ENCODE measurements around the gene GLS2. TPM values are rescaled to one million over a fixed set of nuclear protein-coding genes. Genes with fewer than 3 reads are reported as not detected.
"Not testable (repeated sequence)": the region's sequence is repeated elsewhere in the genome, so short reads cannot be mapped to it uniquely, and the experiment has no call there.

GLS2 gene
- total and polyA plus RNA-seq, 2 experiments from 2014 or later = 1.2 to 1.4 TPM

DNA sequence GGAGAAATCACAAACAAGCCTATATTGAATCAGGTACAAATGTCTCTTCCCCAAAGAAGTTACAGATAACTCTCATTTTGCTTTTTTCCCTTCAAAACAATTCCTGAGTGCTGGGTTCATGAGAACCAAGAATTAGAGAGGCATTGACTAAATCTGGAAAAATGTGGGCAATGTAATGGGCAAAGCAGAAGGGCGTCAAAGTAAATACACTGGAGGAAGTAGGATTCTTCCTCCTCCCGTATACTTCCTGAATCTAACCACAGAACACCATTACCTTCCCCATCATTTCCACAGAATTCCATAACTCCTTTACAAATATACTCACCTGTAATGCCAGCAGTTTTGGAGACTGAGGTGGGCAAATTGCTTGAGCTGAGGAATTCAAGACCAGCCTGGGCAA lies 30.6 kb upstream of the GLS2 start:
- no peaks in the 10 kb centered on the region for H3K36me3 ChIP-seq
- H3K9me3 ChIP-seq (ENCODE audit: low read depth) = no peaks in the 10 kb centered on the region
- no peak overlapping the region for H3K27ac ChIP-seq
- H3K4me3 ChIP-seq = no peak overlapping the region
- DNase-seq (ENCODE audit: low read depth in 1 of 2, low spot score in 1 of 2) = peak in 1 of 2 donors; percentile 7
- H3K4me1 ChIP-seq (ENCODE audit: low read depth) = peaks cover 9% of the 10 kb centered on the region
- no peaks in the 10 kb centered on the region for H3K27me3 ChIP-seq
- TF ChIP-seq, protein P1, sequence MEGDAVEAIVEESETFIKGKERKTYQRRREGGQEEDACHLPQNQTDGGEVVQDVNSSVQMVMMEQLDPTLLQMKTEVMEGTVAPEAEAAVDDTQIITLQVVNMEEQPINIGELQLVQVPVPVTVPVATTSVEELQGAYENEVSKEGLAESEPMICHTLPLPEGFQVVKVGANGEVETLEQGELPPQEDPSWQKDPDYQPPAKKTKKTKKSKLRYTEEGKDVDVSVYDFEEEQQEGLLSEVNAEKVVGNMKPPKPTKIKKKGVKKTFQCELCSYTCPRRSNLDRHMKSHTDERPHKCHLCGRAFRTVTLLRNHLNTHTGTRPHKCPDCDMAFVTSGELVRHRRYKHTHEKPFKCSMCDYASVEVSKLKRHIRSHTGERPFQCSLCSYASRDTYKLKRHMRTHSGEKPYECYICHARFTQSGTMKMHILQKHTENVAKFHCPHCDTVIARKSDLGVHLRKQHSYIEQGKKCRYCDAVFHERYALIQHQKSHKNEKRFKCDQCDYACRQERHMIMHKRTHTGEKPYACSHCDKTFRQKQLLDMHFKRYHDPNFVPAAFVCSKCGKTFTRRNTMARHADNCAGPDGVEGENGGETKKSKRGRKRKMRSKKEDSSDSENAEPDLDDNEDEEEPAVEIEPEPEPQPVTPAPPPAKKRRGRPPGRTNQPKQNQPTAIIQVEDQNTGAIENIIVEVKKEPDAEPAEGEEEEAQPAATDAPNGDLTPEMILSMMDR (IDR thresholded peaks at IDR 0.05; ENCODE audit: low read depth, low read length) = no peak

DNA sequence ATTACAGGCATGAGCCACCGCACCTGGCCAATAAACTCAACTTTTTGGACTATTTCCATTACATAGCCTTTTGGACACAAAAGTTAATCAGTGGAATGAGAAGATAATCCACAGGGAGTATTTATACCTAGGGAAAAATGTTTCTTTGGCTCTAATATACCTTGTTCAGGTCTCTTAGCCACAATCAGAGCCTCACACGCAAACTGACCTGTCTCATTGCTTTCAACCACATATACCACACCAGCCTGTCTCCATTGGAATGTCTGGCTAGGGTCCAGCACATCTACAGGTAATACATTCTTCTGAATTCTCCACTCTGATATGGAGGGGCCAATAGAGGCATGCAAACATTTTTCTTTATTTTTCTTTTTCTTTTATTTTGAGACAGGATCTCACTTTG lies 29.9 kb upstream of the GLS2 start:
- Histone ChIP-seq H3K27ac (no peak overlapping the region), H3K27me3 (no peaks in the 10 kb centered on the region), H3K36me3 (no peaks in the 10 kb centered on the region), H3K4me3 (no peak overlapping the region), H3K9me3 (ENCODE audit: low read depth) (no peaks in the 10 kb centered on the region), H3K4me1 (ENCODE audit: low read depth) (peaks cover 2% of the 10 kb centered on the region)
- no peak for DNase-seq (ENCODE audit: low read depth in 1 of 2, low spot score in 1 of 2)
- TF ChIP-seq, protein P1 (IDR thresholded peaks at IDR 0.05; ENCODE audit: low read depth, low read length) = no peak

DNA sequence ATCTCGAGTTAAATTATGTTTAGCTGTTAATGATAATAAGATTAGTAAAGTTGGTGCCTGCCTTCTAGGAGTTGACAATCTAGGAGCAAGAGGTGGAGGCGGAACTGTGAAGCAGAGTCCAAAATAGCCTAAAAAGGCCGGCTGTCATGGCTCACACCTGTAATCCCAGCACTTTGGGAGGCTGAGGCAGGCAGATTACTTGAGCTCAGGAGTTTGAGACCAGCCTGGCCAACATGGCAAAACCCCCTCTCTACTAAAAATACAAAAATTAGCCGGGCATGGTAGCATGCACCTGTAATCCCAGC lies 26.0 kb upstream of the GLS2 start:
- H3K36me3 ChIP-seq; H3K27ac ChIP-seq; H3K4me1 ChIP-seq (ENCODE audit: low read depth); DNase-seq (ENCODE audit: low read depth in 1 of 2, low spot score in 1 of 2); H3K4me3 ChIP-seq; H3K9me3 ChIP-seq (ENCODE audit: low read depth); H3K27me3 ChIP-seq: not testable (repeated sequence)

DNA sequence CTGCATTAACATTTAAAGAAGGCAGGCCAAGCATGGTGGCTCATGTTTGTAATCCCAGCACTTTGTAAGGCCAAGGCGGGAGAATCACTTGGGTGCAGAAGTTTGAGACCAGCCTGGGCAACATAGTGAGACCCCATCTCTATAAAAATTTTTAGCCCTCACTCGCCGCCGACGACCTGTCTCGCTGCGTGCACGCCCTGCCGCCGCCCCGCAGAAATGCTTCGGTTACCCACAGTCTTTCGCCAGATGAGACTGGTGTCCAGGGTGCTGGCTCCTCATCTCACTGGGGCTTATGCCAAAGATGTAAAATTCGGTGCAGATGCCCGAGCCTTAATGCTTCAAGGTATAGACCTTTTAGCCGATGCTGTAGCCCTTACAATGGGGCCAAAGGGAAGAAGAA lies 22.8 kb upstream of the GLS2 start:
- Histone ChIP-seq H3K4me3 (no peak overlapping the region), H3K36me3 (no peaks in the 10 kb centered on the region), H3K27ac (no peak overlapping the region), H3K27me3 (no peaks in the 10 kb centered on the region), H3K4me1 (ENCODE audit: low read depth) (no peaks in the 10 kb centered on the region), H3K9me3 (ENCODE audit: low read depth) (no peaks in the 10 kb centered on the region)
- no peak for DNase-seq (ENCODE audit: low read depth in 1 of 2, low spot score in 1 of 2)
- TF ChIP-seq, protein P1 (IDR thresholded peaks at IDR 0.05; ENCODE audit: low read depth, low read length) = no peak

DNA sequence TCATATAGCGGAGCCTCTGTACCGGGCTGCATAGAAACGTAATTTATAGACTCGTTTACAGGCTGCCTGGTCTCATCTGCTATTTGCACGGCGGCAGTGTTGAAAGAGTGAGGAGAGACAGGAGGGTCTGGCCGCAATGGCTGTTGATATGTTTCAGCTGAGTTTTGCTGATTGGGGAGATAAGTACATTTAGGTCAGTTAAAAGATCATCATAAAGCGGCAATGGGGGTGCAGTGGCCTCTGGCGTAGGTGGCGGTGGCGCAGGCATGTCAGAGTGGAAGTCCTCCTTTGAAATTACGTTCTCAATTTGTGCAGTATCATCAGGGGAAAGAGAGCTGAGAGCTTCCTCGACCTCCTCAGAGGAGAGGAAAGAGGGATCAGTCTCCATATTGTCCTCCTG lies 11.9 kb upstream of the GLS2 start:
- H3K9me3 ChIP-seq (ENCODE audit: low read depth); DNase-seq (ENCODE audit: low read depth in 1 of 2, low spot score in 1 of 2); H3K27me3 ChIP-seq; H3K36me3 ChIP-seq; H3K4me3 ChIP-seq; H3K4me1 ChIP-seq (ENCODE audit: low read depth); H3K27ac ChIP-seq: not testable (repeated sequence)

DNA sequence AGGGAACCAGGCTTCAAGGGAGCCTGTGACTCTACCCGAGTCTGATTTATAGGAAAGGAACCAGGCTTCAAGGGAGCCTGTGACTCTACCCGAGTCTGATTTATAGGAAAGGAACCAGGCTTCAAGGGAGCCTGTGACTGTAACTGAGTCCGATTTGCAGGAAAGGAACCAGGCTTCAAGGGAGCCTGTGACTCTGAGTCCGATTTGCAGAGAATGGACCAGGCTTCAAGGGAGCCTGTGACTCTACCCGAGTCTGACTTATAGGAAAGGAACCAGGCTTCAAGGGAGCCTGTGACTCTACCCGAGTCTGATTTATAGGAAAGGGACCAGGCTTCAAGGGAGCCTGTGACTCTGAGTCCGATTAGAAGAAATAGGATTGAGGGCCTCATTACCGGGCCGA lies 11.5 kb upstream of the GLS2 start:
- H3K4me3 ChIP-seq; DNase-seq (ENCODE audit: low read depth in 1 of 2, low spot score in 1 of 2); H3K4me1 ChIP-seq (ENCODE audit: low read depth): not testable (repeated sequence)

DNA sequence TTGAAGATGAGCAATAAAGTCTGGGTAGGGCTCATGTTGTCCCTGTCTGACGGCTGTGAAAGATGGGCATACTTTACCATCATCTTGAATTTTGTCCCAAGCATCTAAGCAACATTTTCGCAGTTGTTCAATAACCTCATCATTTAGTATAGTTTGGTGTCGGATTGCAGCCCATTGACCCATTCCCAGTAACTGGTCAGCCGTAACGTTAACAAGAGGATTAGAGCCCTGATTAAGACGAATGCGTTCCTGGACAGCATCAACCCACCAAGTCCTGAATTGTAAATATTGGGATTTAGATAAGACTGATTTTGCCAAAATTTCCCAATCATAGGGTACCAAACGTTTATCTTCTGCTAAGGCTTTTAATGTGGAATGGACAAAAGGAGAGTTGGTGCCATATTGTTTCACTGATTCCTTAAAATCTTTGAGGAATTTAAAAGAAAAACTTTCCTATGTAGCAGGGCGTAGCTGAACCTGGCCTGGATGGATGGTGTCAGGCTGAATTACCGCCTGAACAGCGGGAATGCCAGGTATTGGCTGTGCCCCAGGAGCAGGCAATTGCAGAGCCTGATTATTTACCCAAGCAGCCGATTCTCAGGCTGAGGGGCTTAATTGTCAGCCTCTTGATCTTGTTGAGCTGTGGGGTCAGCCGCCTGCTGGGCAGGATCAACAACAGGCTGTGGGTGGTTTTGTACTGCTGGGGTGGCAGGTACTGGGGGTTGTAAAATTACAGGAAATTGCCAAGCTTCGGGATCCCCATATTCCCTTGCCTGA lies 10.4 kb upstream of the GLS2 start:
- peak in 1 of 2 donors; percentile 15 for DNase-seq (ENCODE audit: low read depth in 1 of 2, low spot score in 1 of 2)
- H3K27ac ChIP-seq; H3K9me3 ChIP-seq (ENCODE audit: low read depth); H3K36me3 ChIP-seq; H3K4me3 ChIP-seq; H3K27me3 ChIP-seq; H3K4me1 ChIP-seq (ENCODE audit: low read depth): not testable (repeated sequence)

More for the DNA sequence above, 11.5 kb upstream of the GLS2 start:
- H3K27me3 ChIP-seq; H3K36me3 ChIP-seq; H3K27ac ChIP-seq; H3K9me3 ChIP-seq (ENCODE audit: low read depth): not testable (repeated sequence)

DNA sequence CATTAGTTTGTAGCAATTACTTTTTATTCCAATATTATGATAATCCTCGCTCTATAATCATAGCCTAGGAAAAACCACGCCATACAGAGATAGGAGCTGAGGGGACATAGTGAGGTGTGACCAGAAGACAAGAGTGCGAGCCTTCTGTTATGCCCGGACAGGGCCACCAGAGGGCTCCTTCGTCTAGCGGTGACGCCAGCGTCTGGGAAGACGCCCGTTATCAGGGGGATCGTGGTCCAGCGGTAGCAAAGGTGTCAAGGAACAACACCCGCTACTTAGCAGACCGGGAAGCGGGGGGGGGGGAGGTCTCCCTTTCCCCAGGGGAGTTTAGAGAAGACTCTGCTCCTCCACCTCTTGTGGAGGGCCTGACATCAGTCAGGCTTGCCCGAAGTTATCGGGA lies 8.7 kb upstream of the GLS2 start:
- not testable (repeated sequence) for H3K27me3 ChIP-seq; H3K36me3 ChIP-seq; H3K4me1 ChIP-seq (ENCODE audit: low read depth); H3K27ac ChIP-seq; H3K4me3 ChIP-seq; H3K9me3 ChIP-seq (ENCODE audit: low read depth)
- TF ChIP-seq, protein P1 (IDR thresholded peaks at IDR 0.05; ENCODE audit: low read depth, low read length) = peak; percentile 38
- DNase-seq (ENCODE audit: low read depth in 1 of 2, low spot score in 1 of 2) = peak; percentile 24 to 36

DNA sequence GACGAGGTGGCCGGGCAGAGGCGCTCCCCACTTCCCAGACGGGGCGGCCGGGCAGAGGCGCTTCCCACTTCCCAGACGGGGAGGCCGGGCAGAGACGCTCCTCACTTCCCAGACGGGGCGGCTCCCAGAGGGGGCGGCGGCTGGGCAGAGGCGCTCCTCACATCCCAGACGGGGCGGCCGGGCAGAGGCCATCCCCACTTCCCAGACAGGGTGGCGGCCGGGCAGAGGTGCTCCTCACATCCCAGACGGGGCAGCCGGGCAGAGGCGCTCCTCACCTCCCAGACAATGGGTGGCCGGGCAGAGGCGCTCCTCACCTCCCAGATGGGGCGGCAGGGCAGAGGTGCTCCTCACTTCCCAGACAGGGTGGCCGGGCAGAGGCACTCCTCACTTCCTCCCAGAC lies 6.5 kb upstream of the GLS2 start:
- H3K4me3 ChIP-seq; H3K36me3 ChIP-seq; H3K27ac ChIP-seq; H3K9me3 ChIP-seq (ENCODE audit: low read depth); DNase-seq (ENCODE audit: low read depth in 1 of 2, low spot score in 1 of 2); H3K4me1 ChIP-seq (ENCODE audit: low read depth): not testable (repeated sequence)
- peaks cover 15% of the 10 kb centered on the region for H3K27me3 ChIP-seq

DNA sequence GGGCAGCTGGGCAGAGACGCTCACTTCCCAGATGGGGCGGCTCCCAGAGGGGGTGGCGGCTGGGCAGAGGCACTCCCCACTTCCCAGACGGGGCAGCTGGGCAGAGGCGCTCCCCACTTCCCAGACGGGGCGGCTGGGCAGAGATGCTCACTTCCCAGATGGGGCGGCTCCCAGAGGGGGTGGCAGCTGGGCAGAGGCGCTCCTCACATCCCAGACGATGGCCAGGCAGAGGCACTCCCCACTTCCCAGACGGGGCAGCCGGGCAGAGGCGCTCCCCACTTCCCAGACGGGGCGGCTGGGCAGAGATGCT lies 6.1 kb upstream of the GLS2 start:
- not testable (repeated sequence) for H3K36me3 ChIP-seq; H3K4me3 ChIP-seq; H3K27ac ChIP-seq; H3K4me1 ChIP-seq (ENCODE audit: low read depth); DNase-seq (ENCODE audit: low read depth in 1 of 2, low spot score in 1 of 2); H3K9me3 ChIP-seq (ENCODE audit: low read depth)
- peaks cover 19% of the 10 kb centered on the region for H3K27me3 ChIP-seq
